D721Med (cell line): ENCODE measurements around the gene MPRIP.
"Not testable (repeated sequence)": the region's sequence is repeated elsewhere in the genome, so short reads cannot be mapped to it uniquely, and the experiment has no call there.

Source experiments
- DNase-seq: peaks from one replicate; pipeline ENCODE4 v3.0.0; 2011; ENCODE audit warnings: low spot score; ENCODE audit not compliant: insufficient read length
- FAIRE-seq: peaks from 2 replicates; lab custom pipeline; 2011; peaks lifted over from hg19 to GRCh38; lab: Jason Lieb, UNC
- CTCF ChIP-seq: IDR thresholded peaks from 2 replicates; pipeline ENCODE4 v1.5.1; 2012; ENCODE audit warnings: mild to moderate bottlenecking, control low read depth; ENCODE audit not compliant: insufficient read depth; ENCODE audit errors: missing control alignments

The MPRIP gene, protein sequence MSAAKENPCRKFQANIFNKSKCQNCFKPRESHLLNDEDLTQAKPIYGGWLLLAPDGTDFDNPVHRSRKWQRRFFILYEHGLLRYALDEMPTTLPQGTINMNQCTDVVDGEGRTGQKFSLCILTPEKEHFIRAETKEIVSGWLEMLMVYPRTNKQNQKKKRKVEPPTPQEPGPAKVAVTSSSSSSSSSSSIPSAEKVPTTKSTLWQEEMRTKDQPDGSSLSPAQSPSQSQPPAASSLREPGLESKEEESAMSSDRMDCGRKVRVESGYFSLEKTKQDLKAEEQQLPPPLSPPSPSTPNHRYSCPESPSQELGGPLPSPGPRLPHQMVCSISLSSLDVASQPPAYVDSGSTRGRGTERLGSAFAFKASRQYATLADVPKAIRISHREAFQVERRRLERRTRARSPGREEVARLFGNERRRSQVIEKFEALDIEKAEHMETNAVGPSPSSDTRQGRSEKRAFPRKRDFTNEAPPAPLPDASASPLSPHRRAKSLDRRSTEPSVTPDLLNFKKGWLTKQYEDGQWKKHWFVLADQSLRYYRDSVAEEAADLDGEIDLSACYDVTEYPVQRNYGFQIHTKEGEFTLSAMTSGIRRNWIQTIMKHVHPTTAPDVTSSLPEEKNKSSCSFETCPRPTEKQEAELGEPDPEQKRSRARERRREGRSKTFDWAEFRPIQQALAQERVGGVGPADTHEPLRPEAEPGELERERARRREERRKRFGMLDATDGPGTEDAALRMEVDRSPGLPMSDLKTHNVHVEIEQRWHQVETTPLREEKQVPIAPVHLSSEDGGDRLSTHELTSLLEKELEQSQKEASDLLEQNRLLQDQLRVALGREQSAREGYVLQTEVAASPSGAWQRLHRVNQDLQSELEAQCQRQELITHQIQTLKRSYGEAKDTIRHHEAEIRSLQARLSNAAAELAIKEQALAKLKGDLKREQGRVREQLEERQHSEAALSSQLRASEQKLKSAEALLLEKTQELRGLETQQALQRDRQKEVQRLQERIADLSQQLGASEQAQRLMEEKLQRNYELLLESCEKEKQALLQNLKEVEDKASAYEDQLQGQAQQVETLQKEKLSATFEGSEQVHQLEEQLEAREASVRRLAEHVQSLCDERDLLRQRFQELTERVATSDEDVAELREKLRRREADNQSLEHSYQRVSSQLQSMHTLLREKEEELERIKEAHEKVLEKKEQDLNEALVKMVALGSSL (N-terminal part only)

GRCh38 chr17:17042384-17042736 lies at the start of gene MPRIP:
Gene MPRIP, plus strand, starts transcription at chr17:17042457. Its CDS starts 392 bp downstream, at chr17:17042849.
- TF ChIP-seq CTCF: no peak
- FAIRE-seq: no peak
- no peak for DNase-seq

DNA sequence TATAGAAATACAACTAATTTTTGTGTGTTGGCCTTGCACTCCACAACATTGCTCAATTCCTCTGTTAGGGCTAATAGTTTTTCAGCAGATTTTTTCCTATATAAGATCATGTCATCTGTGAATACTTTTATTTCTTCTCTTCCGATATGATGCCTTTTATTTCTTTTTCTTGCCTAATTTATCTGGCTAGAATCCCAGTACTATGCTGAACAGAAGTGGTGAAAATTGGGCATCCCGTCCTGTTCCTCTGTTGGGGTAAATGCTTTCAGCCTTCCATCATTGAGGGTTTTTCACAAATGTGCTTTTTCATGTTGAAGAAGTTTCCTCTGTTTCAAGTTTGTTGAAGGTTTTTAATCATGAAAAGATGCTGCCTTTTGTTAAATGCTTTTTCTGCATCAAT lies 47.6 kb upstream of the MPRIP start:
- no peak for TF ChIP-seq CTCF
- DNase-seq (no peak), FAIRE-seq (no peak)

DNA sequence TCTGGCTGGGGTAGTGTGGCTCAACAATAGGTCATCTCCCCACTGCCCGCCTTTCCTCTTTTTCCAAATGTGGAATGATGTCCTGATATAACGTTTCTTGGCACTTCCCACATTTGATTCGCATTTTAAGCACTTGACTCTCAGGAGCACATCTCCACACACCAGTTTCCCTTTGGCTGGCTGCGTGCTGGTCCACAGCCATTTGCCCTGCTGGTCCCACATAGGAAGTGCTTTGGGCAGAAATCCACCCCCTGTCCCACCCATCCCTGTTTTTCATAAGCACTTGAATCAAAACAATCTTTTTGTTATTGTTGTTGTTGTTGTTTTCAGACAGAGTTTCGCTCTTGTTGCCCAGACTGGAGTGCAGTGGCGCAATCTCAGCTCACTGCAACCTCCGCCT lies 46.3 kb upstream of the MPRIP start:
- TF ChIP-seq CTCF: no peak
- DNase-seq: no peak
- FAIRE-seq: no peak

DNA sequence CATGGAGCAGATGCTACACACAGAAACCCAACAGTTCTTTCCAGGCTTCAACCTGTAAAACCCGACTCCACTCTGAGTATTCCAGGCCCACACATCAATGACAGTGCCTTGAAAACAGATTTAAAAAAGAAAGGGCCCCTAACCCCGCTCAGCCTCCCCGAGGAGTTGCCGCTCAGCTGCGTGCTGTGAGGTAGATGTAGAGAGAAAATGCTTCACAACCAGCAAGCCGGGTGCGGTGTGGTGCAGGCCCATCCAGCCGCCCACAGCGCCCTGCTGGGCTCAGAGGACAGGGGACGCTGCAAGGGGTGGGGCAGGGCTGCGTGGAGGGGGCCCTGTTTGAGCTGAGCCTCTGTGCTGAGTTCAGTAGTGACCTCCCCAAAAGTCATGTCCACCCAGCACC lies 45.5 kb upstream of the MPRIP start:
- not testable (repeated sequence) for DNase-seq, FAIRE-seq

GRCh38 chr17:16997514-16998429 lies 44.5 kb upstream of the MPRIP start:
- FAIRE-seq (no peak), DNase-seq (no peak)
- TF ChIP-seq CTCF: no peak

GRCh38 chr17:16999931-17000625 lies 42.2 kb upstream of the MPRIP start:
- FAIRE-seq (no peak), DNase-seq (no peak)
- TF ChIP-seq CTCF: no peak
